GM18861 (cell line): ENCODE data around the gene MYH11.

Experiments used
- ATAC-seq: cut with Tn5 transposase; IDR thresholded peaks from one replicate; pipeline ENCODE4 v1.9.1; 2021; ENCODE audit not compliant: unreplicated experiment

MYH11 gene

GRCh38 chr16:15856901-15857698 is at the start of gene MYH11:
MYH11 (minus strand) TSS chr16:15857028; CDS start chr16:15838252, 18,776 bp downstream.
- ATAC-seq: no peak

GRCh38 chr16:15906439-15906838 is 49.6 kb upstream of the MYH11 start:
- no peak for ATAC-seq

GRCh38 chr16:15903960-15904359 is 47.1 kb upstream of the MYH11 start:
- ATAC-seq: no peak

- no peak for ATAC-seq
Observed at GRCh38 chr16:15900901-15901500, 44.2 kb upstream of the MYH11 start.

- ATAC-seq: no peak
Observed at GRCh38 chr16:15900357-15900756, 43.5 kb upstream of the MYH11 start.

GRCh38 chr16:15899538-15900100 is 42.8 kb upstream of the MYH11 start:
- ATAC-seq: no peak

GRCh38 chr16:15898654-15899053 is 41.8 kb upstream of the MYH11 start:
- no peak for ATAC-seq

GRCh38 chr16:15897834-15898254 is 41.0 kb upstream of the MYH11 start:
- ATAC-seq: peak; percentile 76

- ATAC-seq: no peak
Observed at GRCh38 chr16:15897121-15897780, 40.4 kb upstream of the MYH11 start.

GRCh38 chr16:15894571-15895374 is 37.9 kb upstream of the MYH11 start:
- ATAC-seq: no peak

- no peak for ATAC-seq
Observed at GRCh38 chr16:15891508-15891907, 34.7 kb upstream of the MYH11 start.

GRCh38 chr16:15888072-15888976 is 31.5 kb upstream of the MYH11 start, which contains the start of gene CEP20:
CEP20 (minus strand) TSS chr16:15888603; CDS start chr16:15888585, 18 bp downstream.
- ATAC-seq: peak; percentile 90

GRCh38 chr16:15887283-15887682 is 30.5 kb upstream of the MYH11 start:
- ATAC-seq: no peak

GRCh38 chr16:15886078-15886477 is 29.2 kb upstream of the MYH11 start:
- ATAC-seq: no peak

- no peak for ATAC-seq
Observed at GRCh38 chr16:15885560-15886001, 28.8 kb upstream of the MYH11 start.

GRCh38 chr16:15882563-15882962 is 25.7 kb upstream of the MYH11 start:
- ATAC-seq: no peak

- no peak for ATAC-seq
Observed at GRCh38 chr16:15881794-15882379, 25.1 kb upstream of the MYH11 start.

- no peak for ATAC-seq
Observed at GRCh38 chr16:15880434-15881308, 23.8 kb upstream of the MYH11 start.
